SKM-1 (cell line): Measurements from ENCODE around the gene ZFYVE16.
"Not testable (repeated sequence)": the region's sequence is repeated elsewhere in the genome, so short reads cannot be mapped to it uniquely, and the experiment has no call there.

Source experiments
- DNase-seq: peaks from one replicate; lab custom pipeline; 2025; ENCODE audit not compliant: unreplicated experiment; lab: John Stamatoyannopoulos, UW

The ZFYVE16 gene

DNA sequence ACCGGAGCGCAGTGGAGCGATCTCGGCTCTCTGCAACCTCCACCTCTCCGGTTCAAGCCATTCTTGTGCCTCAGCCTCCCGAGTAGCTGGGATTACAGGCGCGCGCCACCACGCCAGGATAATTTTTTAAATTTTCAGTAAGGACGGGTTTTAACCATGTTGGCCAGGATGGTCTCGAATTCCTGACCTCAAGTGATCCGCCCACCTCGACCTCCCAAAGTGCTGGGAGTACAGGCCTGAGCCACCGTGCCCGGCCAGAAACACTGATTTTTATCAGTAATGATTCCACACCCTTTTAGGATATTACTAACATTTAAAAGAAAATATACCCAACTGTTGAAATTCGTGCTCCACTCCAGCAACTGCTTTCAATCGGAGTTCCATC lies 79.6 kb downstream of the ZFYVE16 start:
- DNase-seq = no peak

DNA sequence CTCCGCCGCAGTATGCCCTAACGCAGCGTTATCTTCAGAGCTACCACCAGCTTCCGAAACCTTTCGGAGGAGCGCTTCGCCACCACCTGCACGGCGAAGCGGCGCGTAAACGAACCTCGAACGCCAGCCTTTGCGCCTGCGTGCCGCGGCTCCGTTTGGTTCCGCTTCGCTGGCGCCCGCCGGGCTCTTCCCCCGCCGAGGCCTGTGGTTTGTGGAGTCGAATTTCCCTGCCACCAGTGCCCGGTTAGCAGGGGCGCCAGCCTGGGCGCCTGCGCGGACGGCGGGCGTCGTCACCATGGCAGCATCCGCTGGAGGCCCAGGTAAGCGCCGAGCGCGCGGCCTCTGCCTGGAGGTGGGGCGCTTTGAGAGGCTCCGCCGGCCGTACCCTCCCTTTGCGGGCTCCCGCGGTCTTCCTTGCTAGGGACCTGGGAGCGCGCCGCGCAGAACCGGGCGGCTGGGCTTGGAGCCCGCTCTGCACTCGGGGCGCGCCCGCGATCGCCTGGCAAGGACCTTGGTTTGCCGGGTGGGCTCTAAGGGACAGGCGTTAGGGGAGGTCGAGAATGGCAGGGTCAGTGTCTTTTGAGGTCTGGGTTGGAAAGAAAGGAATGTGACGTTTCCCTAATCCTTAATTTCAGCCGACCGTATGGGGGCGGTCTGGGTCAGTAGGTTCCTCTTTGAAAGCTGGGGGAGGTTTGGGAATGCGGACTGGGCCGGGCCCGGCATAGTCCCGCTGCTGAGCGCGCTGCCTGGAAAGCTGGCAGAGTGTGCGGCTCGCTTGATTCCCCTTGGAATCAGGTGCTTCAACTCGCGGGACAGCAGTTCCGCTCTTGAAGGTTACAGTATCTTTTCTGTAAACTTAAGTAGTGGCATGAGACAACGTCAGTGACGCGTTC lies 80.2 kb downstream of the ZFYVE16 start, which contains the start of gene FAM151B:
FAM151B (plus strand) TSS at position 272 of the 893 bp plus-strand sequence; CDS start at position 296, 24 bp downstream.
- peak; percentile 68 for DNase-seq

DNA sequence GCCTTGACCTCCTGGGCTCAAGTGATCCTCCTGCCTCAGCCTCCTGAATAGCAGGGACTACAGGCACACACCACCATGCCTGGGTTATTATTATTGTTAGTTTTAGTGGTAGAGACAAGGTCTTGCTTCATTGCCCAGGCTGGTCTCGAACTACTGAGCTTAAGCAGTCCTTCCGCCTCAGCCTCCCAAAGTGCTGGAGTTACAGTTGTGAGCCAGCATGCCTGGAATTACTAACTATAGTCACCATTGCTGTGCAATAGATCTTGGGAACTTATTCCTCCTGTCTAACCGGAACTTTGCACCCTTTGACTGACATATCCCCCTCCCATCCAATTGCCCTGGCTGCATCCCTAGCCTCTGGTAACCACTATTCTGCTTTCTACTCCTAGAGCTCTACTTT lies 83.4 kb downstream of the ZFYVE16 start:
- DNase-seq = no peak

DNA sequence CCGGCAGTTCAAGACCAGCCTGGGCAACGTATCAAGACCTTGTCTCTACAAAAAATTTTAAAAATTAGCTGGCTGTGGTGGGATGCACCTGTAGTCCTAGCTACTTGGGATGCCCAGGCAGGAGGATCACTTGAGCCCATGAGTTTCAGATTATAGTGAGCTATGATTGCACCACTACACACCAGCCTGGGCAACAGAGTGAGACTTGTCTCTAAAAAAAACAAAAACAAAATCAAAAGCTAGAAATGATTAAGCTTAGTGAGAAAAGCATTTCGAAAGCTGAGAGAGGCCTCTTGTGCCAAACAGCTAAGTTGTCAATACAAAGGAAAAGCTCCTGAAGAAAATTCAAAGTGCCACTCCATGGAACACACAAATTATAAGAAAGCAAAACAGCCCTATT lies 84.9 kb downstream of the ZFYVE16 start:
- DNase-seq = no peak

DNA sequence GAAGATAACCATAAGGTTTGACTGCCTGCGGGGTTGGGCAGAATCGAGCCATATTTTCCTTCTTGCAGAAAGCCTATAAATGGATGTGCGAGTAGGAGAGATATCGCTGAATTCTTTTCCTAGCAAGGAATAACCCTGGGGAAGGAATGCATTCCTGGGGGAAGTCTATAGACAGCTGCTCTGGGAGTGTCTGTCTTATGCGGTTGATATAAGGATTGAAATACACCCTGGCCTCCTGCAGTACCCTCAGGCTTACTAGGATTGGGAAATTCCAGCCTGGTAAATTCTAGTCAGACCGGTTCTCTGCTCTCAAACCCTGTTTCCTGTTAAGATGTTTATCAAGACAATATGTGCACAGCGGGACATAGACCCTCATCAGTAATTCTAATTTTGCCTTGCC lies 85.6 kb downstream of the ZFYVE16 start:
- DNase-seq = not testable (repeated sequence)

DNA sequence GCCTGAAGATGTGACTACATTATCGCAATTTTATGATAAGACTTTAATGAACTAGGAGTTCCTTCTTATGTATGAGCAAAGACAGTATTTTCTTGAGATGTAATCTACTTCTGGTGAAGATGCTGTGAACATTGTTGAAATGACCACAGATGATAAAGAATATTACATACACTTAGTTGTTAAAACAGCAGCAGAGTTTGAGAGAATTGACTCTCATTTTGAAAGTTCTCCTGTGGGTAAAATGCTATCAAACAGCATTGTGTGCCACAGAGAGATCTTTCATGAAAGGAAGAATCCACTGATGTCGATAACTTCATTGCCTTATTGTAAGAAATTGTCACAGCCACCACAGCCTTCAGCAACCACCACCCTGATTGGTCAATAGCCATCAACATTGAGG lies 88.0 kb downstream of the ZFYVE16 start:
- no peak for DNase-seq

DNA sequence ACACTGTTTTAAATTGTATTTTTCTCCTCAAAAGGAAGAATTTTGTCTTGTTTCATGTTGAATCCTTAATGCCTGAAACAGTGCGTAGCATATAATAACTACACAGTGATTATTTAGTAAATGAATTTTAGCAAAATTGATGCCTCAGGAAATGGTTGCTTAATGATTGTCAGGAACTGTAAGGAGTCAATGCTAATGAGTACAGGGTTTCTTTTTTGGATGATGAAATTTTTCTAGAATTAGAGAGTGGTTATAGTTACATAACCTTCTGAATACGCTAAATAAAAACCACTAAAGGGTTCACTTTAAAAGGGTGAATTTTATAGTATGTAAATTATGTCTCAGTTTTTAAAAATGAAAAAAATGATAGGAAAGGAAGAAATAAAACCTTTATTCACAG lies 94.9 kb downstream of the ZFYVE16 start:
- DNase-seq = peak; percentile 77

DNA sequence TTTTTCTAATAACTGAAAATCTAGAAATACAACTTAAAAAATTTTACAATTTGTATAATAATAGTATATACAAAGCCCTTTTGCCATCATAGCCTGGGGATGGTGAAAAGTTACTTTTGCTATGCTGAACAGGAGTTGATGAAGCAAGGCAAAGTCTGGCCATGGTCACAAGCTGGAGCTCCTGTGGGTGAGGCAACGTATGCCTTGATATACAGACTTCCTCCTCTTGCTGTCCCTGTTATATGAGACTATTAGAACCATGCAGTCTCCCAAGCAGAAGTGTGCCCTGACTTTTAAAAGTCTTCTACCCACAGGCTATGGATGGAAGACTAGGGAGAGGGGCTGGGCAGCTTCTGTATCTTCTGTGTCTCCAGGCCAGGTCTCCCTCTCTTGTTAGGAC lies 95.8 kb downstream of the ZFYVE16 start:
- DNase-seq = peak; percentile 89

DNA sequence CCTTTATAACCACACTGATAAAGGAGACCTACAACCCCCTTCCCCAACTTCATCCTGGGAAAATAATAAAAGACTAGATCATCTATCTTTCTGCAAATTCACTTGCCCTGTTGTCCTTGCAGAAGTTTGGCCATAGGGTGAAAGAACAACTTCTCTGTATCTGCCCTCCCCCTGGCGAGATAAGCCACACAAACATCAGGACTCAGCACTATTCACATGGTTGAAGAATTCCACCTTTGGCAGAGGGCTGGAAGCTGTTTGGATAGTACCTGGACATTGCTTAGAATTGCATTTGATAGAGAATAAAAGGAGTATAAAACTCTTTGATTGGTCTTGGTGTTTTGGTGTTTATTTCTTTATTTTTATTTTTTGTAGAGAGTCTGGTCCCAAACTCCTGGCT lies 97.0 kb downstream of the ZFYVE16 start:
- DNase-seq = no peak

DNA sequence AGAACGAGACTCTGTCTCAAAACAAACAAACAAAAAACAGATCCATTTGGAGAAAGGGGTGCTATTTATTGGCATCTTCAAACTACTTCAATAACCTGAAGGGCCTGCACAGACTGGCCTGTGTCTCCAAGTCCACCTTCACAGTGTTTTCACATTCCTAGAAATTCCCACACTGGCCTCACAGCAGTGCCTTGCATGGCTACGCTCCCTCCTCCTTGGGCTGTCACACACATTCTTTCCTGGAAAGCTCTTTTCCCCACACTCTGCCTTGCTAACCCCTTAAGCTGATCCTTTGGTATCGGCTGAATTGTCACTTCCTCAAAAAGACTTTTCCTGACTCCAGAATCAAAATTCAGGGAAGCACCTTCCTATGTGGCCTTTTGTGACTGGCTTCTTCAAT lies 99.8 kb downstream of the ZFYVE16 start:
- DNase-seq = no peak

DNA sequence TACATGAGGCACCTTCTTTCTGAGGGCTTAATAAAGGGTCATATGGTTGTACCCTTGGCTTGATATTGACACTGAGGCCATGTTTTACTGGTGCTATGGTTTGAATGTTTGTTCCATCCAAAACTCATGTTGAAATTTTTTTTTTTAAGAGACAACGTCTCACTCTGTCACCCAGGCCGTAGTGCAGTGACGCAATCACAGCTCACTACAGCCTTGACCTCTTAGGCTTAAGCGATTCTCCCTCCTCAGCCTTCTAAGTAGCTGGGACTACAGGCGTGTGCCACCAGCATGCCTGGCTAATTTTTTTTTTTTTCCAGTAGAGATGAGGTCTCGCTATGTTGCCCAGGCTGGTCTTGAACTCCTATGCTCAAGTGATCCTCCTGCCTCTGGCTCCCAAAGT lies 101.0 kb downstream of the ZFYVE16 start:
- no peak for DNase-seq

DNA sequence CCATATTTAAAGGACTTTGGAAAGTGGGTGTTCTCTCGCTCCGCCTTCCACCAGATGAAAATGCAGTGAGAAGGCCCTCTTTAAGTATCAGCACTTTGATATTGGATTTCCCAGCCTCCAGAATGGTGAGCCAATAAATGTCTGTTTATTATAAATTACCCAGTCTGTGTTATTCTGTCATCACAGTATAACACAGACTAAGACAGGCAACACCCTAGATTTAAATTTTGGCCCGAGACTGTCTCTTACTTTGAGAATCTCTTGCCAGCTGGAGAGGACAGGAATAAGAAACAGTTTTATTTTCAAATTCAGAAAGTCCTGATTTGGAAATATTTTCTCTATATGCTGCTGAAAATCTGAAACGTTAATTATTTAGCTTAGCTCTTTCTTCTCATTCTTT lies 101.5 kb downstream of the ZFYVE16 start:
- no peak for DNase-seq

DNA sequence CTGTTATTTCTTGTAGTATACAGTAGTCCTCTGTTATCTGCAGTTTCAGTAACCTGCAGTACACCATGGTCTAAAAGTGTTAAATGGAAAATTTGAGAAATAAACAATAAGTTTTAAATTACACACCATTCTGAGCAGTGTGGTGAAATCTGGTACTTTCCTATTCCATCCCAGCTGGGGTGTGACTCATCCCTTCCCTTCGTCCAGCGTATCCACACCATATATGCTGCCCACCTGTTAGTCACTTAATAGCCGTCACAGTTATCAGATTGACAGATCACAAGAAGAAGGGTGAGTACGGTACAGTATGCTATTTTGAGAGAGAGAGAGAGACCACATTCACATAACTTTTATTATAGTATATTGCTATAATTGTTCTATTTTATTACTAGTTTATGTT lies 109.0 kb downstream of the ZFYVE16 start:
- no peak for DNase-seq
